GM12801 (cell line): ENCODE measurements around the gene BRAT1.

Experiments
- TF ChIP-seq, protein P1 (sequence below): IDR thresholded peaks from one replicate; pipeline ENCODE4 v1.5.1; 2011; ENCODE audit warnings: control low read depth; ENCODE audit not compliant: insufficient read length; ENCODE audit errors: extremely low read depth

The BRAT1 gene

DNA sequence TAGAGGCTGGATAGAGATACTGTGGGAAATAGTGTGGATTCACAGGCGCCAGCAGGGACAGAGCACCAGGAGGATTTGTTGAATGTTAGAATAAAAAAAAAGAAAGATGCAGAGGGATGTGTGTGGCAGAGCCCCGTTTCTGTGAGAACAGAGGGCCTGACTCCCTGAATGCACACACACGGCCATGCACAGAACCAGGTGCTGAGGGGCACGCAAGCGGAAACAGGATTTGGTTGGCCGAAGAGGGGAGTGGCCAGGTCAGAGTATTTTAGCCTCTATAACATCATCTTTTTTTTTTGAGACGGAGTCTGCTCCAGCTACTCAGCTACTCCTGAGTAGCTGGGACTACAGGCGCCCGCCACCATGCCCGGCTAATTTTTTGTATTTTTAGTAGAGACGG, 25.3 kb upstream of the BRAT1 start:
- TF ChIP-seq, protein P1, sequence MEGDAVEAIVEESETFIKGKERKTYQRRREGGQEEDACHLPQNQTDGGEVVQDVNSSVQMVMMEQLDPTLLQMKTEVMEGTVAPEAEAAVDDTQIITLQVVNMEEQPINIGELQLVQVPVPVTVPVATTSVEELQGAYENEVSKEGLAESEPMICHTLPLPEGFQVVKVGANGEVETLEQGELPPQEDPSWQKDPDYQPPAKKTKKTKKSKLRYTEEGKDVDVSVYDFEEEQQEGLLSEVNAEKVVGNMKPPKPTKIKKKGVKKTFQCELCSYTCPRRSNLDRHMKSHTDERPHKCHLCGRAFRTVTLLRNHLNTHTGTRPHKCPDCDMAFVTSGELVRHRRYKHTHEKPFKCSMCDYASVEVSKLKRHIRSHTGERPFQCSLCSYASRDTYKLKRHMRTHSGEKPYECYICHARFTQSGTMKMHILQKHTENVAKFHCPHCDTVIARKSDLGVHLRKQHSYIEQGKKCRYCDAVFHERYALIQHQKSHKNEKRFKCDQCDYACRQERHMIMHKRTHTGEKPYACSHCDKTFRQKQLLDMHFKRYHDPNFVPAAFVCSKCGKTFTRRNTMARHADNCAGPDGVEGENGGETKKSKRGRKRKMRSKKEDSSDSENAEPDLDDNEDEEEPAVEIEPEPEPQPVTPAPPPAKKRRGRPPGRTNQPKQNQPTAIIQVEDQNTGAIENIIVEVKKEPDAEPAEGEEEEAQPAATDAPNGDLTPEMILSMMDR = no peak

DNA sequence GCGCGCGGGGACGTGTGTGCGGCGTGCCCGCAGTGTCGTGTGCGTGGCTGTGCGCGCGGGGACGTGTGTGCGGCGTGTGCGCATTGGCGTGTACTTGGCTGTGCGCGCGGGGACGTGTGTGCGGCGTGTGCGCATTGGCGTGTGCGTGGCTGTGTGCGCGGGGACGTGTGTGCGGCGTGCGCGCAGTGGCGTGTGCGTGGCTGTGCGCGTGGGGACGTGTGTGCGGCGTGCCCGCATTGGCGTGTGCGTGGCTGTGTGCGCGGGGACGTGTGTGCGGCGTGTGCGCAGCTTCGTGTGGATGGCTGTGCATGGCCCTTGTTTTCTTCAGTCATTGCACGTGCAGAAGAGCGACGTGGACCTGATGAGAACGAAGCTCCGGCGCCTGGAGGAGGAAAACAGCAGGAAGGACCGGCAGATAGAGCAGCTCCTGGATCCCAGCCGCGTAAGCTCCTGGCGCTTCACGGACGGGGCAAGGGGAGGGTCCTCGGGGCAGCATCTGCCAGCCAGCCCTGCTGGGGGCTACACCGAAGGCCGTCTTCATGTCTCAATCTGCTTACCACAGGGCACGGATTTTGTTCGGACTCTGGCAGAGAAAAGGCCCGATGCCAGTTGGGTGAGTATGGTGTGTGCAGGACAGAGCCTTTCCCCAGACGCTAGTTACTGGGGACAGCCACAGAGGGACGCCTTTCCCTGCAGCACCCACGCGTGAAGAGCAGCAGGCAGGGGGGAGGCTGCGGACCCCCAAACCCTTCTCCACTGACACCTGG, 22.8 kb upstream of the BRAT1 start:
- TF ChIP-seq, protein P1 = no peak

DNA sequence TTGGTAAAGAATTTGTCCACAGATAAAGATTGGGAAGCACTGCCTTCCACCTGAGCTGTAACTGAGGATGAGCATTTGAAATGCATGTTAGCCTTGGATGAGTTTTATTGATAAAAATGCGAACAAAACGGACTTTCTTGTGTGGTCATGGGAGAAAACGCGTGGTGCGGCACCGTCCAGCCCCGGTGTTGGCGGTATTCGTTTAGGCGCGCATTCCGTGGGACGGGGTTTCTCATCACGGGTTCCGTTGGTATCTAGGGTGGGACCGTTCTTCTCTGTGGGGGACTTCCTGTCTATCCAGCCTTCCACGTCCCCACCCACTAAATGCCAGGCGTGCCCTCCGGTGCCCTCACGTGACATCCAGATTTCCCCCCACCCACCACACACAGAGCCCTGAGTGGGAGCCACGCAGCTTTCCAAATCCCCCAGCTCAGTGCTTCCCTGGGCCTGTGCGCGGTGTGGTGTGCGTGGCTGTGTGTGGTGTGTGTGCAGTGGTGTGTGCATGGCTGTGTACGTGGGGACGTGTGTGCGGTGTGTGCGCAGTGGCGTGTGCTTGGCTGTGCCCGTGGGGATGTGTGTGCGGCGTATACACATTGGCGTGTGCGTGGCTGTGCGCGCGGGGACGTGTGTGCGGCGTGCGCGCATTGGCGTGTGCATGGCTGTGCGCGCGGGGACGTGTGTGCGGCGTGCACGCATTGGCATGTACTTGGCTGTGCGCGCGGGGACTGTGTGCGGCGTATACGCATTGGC, 21.6 kb upstream of the BRAT1 start:
- TF ChIP-seq, protein P1 = no peak

DNA sequence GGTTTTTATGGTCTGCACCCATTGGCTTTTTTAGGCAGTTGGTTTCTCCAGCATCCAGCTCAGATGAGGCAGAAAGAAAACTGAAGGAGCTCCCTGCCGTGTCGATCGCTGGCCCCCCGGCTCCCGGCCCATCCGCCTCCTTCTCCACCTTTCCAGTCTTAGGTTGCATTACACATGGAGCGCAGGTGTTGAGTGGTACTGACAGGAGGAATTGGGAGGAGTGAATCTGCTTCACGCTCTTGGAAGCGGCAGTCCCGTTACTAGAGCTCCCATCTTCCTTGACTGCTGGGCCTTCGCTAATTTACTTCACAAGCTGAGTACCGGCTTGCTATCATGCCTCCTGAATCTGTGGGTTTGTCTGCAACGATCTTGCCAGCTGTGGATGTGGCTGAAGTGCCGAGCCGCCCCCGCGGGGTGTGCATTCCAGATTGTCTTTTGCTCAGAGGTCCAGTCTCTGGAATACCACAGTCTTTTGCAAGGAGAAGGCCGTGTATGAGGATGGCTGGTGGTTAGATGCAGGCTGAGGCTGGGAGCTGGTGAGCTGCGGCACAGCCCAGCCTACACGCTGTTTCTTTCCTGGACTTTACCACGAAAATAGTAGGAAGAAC, 20.5 kb upstream of the BRAT1 start:
- TF ChIP-seq, protein P1 = no peak

DNA sequence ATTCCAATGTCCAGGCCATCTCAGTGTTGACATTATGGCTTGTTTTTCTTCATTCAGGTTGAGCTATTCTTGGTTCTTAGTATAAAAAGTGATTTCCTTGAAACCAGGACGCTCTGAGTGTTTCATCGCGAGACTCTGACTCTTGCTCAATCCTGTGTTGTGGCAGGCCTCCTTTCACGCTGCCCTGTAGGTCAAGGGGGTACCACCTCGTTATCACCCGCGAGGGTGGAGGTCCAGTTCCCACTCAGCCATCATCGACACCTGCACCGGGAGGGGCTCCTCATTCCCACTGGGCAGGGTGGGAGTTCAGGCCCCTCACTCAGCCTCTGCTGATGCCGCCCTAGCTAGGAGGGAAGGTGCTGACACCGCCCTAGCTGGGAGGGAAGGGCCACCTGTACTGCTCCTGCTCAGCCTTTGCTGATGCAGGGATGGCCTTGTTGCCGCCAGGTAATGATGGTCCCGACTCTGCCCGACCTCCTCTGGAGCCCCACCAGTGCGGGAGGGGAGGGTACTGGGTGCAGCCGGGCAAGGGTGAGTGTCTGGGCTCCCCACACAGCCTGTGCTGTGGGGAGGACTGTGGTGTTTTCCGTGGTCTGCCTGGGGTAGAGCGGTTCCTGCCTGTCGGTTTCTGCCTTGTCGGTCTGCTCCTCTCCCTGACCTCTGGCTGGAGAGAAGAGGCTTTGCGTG, 19.9 kb upstream of the BRAT1 start:
- TF ChIP-seq, protein P1 = no peak

DNA sequence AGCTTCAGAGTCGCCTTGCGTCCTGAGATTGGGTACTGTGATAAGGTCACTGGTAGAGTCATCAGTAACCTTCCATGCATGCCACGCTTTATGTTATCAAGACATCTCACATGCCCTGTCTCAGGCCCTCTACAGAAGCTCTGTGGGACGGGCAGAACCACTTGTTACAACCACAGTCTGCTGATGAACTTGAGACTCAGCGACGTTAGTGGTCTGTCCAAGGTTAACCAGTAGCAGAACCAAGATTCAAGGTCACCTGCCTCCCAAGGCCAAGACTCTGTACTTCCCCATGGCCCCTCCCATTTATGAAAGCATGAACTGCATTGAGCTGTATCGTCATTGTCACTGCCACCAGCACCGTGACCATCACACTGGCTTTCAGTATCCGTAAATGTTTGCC, 18.4 kb upstream of the BRAT1 start:
- TF ChIP-seq, protein P1 = no peak

DNA sequence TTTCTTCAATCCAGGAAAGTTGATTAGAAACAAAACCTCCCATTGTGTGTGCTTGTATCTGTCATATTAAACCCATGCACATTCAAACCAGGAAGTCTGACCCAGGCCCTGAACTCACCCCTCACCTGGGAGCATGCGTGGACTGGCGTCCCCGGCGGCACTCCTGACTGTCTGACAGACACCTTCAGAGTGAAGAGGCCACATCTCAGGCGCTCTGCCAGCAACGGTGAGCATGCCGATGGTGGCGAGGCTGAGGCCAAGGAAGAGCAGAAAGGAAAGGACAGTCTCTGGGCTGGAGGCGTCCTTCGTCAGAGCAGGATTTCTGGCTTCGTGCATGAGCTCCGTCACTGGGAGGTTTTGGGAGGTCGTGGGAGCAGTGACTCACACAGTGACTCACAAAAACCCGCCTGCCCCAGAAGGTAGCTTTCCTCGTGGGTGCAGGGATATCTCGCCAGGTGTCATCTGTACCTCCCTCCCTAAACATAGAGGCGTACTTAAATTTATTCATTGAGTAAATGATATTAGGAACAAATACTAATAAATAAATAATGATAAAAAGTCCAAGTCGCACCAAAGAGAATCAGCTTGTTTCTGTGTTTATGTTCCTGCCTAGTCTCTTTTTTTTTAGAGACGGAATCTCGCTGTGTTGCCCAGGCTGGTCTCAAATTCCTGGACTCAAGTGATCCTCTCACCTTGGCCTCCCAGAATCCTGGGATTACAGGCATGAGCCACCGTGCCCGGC, 16.9 kb upstream of the BRAT1 start:
- TF ChIP-seq, protein P1 = no peak
